ENCODE measurements around the gene EVI2A.
"Not testable (repeated sequence)": the region's sequence is repeated elsewhere in the genome, so short reads cannot be mapped to it uniquely, and the experiment has no call there.

Gene EVI2A, protein sequence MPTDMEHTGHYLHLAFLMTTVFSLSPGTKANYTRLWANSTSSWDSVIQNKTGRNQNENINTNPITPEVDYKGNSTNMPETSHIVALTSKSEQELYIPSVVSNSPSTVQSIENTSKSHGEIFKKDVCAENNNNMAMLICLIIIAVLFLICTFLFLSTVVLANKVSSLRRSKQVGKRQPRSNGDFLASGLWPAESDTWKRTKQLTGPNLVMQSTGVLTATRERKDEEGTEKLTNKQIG

DNA sequence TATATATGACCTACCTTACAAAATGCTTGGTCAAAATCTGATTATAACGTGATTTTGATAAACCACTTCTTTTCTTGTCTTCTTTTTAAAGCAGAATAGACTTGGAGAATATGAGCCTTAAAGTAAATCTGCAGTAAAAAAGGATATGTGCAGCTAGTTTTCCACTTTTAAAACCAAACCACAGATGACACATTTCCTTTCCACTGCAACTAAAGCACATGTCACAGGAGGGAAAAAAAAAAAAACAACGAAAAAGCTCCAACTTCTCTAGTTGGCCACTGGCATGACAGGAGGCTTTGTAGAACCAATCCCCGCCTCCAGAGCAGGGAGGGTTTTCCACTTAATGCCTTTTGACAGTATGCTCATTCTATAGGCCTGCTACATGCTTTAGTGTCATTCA lies at the start of gene EVI2A:
Gene EVI2A (minus strand): TSS at position 142 of the 400 bp plus-strand sequence. CDS start 2,609 bp downstream, outside the sequence.
- no peak within 1 kb of the TSS for H3K9ac ChIP-seq (ENCODE audit: low read depth, low read length)

DNA sequence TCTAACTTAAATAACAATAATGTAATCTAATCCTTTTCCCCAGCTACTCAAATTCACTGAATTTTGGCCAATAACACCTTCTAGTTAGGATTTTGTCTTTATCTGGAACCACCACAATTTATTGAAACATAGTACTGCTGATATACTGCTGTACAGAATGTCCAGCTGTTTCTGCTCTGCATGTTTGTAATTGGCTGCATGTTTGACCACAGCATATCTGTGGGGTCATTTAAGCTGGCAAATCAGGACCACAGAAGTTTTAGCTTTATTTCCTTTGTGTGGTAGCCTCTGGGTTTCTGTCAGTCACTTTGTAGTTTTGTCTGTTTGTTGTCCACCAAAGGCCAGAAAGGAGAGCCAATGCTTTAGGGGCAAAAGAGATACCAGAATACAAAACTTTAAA lies 47.8 kb upstream of the EVI2A start:
- no peak overlapping the region for H3K9ac ChIP-seq (ENCODE audit: low read depth, low read length)
- H3K4me3 ChIP-seq (ENCODE audit: low read depth, low read length): no peak overlapping the region
- no peaks in the 10 kb centered on the region for H3K36me3 ChIP-seq (ENCODE audit: control insufficient read depth, insufficient read depth, low read length)
- no peaks in the 10 kb centered on the region for H3K4me1 ChIP-seq (ENCODE audit: control insufficient read depth, insufficient read depth, low read length)
- no peaks in the 10 kb centered on the region for H3K9me3 ChIP-seq (ENCODE audit: control insufficient read depth, insufficient read depth, low read length)
- H3K27me3 ChIP-seq (ENCODE audit: control insufficient read depth, insufficient read depth, low read length): no peaks in the 10 kb centered on the region

More for the DNA sequence above, at the start of gene EVI2A:
- Histone ChIP-seq H3K4me1 (ENCODE audit: control insufficient read depth, insufficient read depth, low read length) (no peaks in the 10 kb centered on the region), H3K36me3 (ENCODE audit: control insufficient read depth, insufficient read depth, low read length) (no peaks in the 10 kb centered on the region), H3K4me3 (ENCODE audit: low read depth, low read length) (no peak within 1 kb of the TSS), H3K27me3 (ENCODE audit: control insufficient read depth, insufficient read depth, low read length) (no peaks in the 10 kb centered on the region), H3K9me3 (ENCODE audit: control insufficient read depth, insufficient read depth, low read length) (no peaks in the 10 kb centered on the region)

DNA sequence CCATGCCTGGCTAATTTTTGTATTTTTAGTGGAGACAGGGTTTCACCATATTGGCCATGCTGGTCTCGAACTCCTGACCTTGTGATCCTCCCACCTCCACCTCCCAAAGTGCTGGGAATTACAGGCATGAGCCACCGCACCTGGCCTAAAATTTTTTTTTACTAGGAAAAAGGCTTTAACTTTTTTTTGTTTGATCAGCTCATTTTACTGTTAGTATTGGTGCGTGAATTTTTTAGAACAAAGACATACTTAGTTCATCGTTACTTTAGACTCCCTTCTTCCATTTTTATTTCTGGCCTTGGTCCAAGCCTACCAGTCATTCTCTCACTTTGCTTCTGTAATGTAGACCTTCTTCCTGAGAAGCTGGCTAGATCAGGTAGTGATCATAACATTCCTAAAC lies 44.7 kb upstream of the EVI2A start:
- Histone ChIP-seq H3K27me3 (ENCODE audit: control insufficient read depth, insufficient read depth, low read length) (no peaks in the 10 kb centered on the region), H3K4me1 (ENCODE audit: control insufficient read depth, insufficient read depth, low read length) (no peaks in the 10 kb centered on the region)

DNA sequence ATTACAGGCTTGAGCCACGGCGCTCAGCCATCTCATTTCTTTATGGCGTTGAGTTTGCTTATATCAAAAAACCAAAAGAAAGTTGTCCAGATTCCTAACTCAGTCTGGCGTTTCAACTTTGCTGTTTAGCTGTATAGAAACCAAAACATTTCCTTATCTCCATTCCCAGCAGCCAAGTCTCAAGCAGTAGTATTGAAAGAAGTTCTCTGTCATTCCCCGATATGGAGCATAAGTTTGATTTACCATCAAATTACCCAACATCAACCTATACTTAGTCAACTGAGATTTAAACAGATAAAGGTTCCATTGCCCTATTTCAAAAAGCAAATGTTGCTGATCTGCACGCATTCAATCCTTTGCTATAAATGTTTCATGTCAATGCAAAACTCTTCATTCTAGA lies 42.6 kb upstream of the EVI2A start:
- Histone ChIP-seq H3K36me3 (ENCODE audit: control insufficient read depth, insufficient read depth, low read length) (no peaks in the 10 kb centered on the region), H3K27me3 (ENCODE audit: control insufficient read depth, insufficient read depth, low read length) (no peaks in the 10 kb centered on the region), H3K9ac (ENCODE audit: low read depth, low read length) (no peak overlapping the region), H3K9me3 (ENCODE audit: control insufficient read depth, insufficient read depth, low read length) (no peaks in the 10 kb centered on the region), H3K4me3 (ENCODE audit: low read depth, low read length) (no peak overlapping the region), H3K4me1 (ENCODE audit: control insufficient read depth, insufficient read depth, low read length) (no peaks in the 10 kb centered on the region)

More for the DNA sequence above, 44.7 kb upstream of the EVI2A start:
- Histone ChIP-seq H3K9ac (ENCODE audit: low read depth, low read length) (no peak overlapping the region), H3K36me3 (ENCODE audit: control insufficient read depth, insufficient read depth, low read length) (no peaks in the 10 kb centered on the region), H3K9me3 (ENCODE audit: control insufficient read depth, insufficient read depth, low read length) (no peaks in the 10 kb centered on the region), H3K4me3 (ENCODE audit: low read depth, low read length) (no peak overlapping the region)

DNA sequence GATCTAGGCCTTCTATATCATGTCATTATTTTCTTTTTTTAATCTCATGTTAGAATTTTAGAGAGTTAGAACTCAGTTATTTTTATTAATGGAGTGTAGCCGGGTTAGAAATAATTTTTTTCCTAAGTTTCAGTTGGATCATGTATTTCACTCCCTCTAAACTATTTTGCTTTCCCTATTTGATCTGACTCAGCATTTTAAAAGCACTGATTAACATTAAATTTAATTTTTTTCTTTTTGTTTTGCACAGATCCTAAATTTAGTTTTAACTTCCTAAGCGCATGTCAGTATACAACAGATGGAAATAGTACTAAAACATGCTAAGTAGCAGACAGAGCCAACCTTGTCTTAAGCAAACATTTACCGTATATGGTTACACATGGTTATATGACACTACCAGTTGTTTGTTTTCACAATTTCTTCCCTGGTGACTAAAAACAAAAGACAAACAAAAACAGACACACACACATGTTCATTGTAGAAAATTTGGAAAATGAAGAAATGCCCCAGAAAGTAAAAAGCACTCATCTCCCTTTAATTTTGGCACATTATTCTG lies 36.5 kb upstream of the EVI2A start:
- Histone ChIP-seq H3K4me1 (ENCODE audit: control insufficient read depth, insufficient read depth, low read length) (no peaks in the 10 kb centered on the region), H3K27me3 (ENCODE audit: control insufficient read depth, insufficient read depth, low read length) (no peaks in the 10 kb centered on the region), H3K4me3 (ENCODE audit: low read depth, low read length) (no peak overlapping the region), H3K36me3 (ENCODE audit: control insufficient read depth, insufficient read depth, low read length) (no peaks in the 10 kb centered on the region), H3K9ac (ENCODE audit: low read depth, low read length) (no peak overlapping the region), H3K9me3 (ENCODE audit: control insufficient read depth, insufficient read depth, low read length) (no peaks in the 10 kb centered on the region)

DNA sequence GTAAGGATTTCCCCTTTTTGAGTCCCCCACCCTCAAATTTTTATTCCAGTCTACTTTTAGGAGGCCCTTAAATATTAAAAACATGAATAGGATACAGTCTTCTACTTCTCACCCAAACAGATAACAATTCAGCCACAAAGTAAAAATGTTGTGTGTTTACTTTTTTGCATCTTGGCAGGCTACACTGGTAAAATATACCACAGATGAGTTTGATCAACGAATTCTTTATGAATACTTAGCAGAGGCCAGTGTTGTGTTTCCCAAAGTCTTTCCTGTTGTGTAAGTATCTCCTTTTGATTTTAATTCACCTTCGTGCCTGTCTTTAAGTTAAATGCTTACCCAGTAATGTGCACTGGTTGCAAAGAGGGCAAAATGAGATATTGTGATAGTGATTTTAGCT lies 35.7 kb upstream of the EVI2A start:
- no peaks in the 10 kb centered on the region for H3K27me3 ChIP-seq (ENCODE audit: control insufficient read depth, insufficient read depth, low read length)
- no peak overlapping the region for H3K4me3 ChIP-seq (ENCODE audit: low read depth, low read length)
- no peaks in the 10 kb centered on the region for H3K4me1 ChIP-seq (ENCODE audit: control insufficient read depth, insufficient read depth, low read length)
- H3K9me3 ChIP-seq (ENCODE audit: control insufficient read depth, insufficient read depth, low read length): no peaks in the 10 kb centered on the region
- H3K9ac ChIP-seq (ENCODE audit: low read depth, low read length): no peak overlapping the region
- H3K36me3 ChIP-seq (ENCODE audit: control insufficient read depth, insufficient read depth, low read length): no peaks in the 10 kb centered on the region

DNA sequence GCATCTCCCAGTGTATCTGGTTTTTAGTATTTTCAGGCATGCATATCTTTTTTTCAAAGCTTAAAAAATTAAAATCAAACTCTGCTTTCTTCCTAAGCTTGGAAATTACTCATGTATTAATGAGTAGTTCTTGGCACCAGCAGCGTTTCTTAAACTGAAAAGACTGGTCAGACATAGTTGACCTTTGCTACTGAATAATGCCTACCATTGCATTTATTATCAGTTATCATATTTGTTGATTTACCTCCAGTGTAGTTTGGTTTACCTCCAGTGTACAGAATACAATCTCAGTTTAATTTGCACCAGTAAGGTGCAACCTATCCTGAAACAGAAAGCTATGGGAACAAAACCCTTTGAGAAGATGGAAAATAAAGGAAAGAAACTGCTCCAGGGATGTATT lies 34.5 kb upstream of the EVI2A start:
- Histone ChIP-seq H3K36me3 (ENCODE audit: control insufficient read depth, insufficient read depth, low read length) (no peaks in the 10 kb centered on the region), H3K27me3 (ENCODE audit: control insufficient read depth, insufficient read depth, low read length) (no peaks in the 10 kb centered on the region), H3K9me3 (ENCODE audit: control insufficient read depth, insufficient read depth, low read length) (no peaks in the 10 kb centered on the region), H3K4me1 (ENCODE audit: control insufficient read depth, insufficient read depth, low read length) (no peaks in the 10 kb centered on the region), H3K4me3 (ENCODE audit: low read depth, low read length) (no peak overlapping the region), H3K9ac (ENCODE audit: low read depth, low read length) (no peak overlapping the region)

DNA sequence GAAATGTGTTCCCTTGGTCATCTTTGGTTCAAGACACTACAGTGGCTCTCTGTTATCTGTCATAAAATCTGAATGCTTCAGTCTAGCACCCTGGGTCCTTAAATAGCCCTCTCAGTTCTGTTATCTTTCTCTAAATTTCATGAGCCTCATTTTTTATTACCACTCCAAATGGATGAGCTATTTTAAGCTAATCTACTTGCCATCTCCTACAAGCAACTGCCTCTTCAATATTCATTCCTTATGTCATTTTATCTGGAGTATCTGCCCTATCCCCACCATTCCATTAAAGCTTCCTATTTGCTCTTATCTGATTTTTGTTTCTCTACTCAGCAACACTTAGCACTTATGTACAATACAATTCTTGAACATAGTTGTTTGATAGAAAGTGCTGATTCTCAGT lies 28.0 kb upstream of the EVI2A start:
- Histone ChIP-seq H3K9ac (ENCODE audit: low read depth, low read length) (no peak overlapping the region), H3K27me3 (ENCODE audit: control insufficient read depth, insufficient read depth, low read length) (no peaks in the 10 kb centered on the region), H3K36me3 (ENCODE audit: control insufficient read depth, insufficient read depth, low read length) (no peaks in the 10 kb centered on the region), H3K9me3 (ENCODE audit: control insufficient read depth, insufficient read depth, low read length) (no peaks in the 10 kb centered on the region), H3K4me1 (ENCODE audit: control insufficient read depth, insufficient read depth, low read length) (no peaks in the 10 kb centered on the region), H3K4me3 (ENCODE audit: low read depth, low read length) (no peak overlapping the region)

DNA sequence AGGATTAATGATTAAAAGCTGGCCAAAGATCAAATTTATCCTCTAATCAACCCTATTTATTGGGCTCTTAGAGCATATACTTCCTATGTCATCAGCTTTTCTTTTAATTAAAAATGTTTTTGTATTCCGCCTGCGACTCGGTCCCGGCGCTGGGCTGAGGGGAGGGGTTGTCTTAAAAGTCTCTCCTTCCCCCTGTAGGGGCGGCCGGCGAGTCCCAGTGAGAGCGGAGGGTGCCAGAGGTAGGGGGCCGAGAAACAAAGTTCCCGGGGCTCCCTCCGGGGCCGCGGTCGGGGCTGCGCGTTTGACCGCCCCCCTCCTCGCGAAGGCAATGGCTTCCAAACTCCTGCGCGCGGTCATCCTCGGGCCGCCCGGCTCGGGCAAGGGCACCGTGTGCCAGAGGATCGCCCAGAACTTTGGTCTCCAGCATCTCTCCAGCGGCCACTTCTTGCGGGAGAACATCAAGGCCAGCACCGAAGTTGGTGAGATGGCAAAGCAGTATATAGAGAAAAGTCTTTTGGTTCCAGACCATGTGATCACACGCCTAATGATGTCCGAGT lies 23.8 kb upstream of the EVI2A start:
- not testable (repeated sequence) for H3K9me3 ChIP-seq (ENCODE audit: control insufficient read depth, insufficient read depth, low read length); H3K4me1 ChIP-seq (ENCODE audit: control insufficient read depth, insufficient read depth, low read length); H3K27me3 ChIP-seq (ENCODE audit: control insufficient read depth, insufficient read depth, low read length); H3K36me3 ChIP-seq (ENCODE audit: control insufficient read depth, insufficient read depth, low read length); H3K4me3 ChIP-seq (ENCODE audit: low read depth, low read length); H3K9ac ChIP-seq (ENCODE audit: low read depth, low read length)

DNA sequence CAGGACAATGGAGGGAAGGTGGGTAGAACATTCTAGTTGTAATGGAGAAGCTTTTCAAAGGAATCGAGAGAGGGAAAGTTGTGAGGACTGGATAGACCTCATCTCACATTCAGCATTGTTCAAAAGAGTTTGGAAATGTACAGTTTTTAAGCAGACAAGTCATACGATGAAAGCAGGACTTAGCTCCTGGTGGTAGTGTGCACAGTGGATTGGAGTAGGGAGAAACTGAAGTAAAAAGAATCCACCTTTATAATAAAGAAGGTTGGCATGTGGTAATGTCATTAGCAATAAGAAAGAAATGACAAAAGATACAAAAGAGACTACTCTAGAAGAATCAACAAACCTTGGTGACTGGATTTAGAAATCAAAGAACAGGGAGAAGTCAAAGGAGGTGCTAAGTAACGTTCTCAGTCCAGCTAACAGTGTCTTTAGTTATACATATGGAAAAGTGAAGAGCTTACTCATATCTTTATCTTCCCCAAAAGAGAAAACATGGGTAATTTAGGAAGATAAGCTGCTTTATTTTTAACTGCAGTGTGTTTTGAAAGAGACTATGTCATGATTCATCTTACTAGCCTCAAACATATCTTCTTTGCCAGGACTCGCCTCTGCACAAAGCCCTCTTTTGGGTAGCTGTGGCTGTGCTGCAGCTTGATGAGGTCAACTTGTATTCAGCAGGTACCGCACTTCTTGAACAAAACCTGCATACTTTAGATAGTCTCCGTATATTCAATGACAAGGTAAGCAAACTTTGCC lies 18.7 kb upstream of the EVI2A start:
- Histone ChIP-seq H3K9me3 (ENCODE audit: control insufficient read depth, insufficient read depth, low read length) (no peaks in the 10 kb centered on the region), H3K9ac (ENCODE audit: low read depth, low read length) (no peak overlapping the region), H3K27me3 (ENCODE audit: control insufficient read depth, insufficient read depth, low read length) (no peaks in the 10 kb centered on the region), H3K4me3 (ENCODE audit: low read depth, low read length) (no peak overlapping the region), H3K4me1 (ENCODE audit: control insufficient read depth, insufficient read depth, low read length) (peaks cover 3% of the 10 kb centered on the region), H3K36me3 (ENCODE audit: control insufficient read depth, insufficient read depth, low read length) (no peaks in the 10 kb centered on the region)

DNA sequence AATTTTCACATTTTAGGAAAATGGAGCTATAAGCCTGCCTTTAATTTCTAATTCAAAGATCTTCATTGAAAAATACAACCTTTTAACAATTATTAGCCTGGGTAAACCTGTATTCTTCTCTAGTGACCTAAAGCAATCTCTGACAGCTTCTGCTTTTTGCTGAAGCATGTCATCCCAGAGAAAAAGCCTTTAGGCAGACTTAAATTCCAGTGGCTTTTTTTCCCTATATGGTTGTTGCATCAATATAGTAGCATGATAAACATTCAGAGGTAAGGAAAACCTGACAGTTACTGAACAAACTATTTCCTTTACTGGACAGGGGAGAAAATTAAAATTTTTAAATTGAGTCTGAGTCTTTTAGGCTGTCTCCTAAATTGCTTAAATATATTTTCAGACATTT lies 7.8 kb upstream of the EVI2A start:
- no peak overlapping the region for H3K4me3 ChIP-seq (ENCODE audit: low read depth, low read length)
- no peaks in the 10 kb centered on the region for H3K9me3 ChIP-seq (ENCODE audit: control insufficient read depth, insufficient read depth, low read length)
- no peaks in the 10 kb centered on the region for H3K36me3 ChIP-seq (ENCODE audit: control insufficient read depth, insufficient read depth, low read length)
- no peaks in the 10 kb centered on the region for H3K4me1 ChIP-seq (ENCODE audit: control insufficient read depth, insufficient read depth, low read length)
- H3K9ac ChIP-seq (ENCODE audit: low read depth, low read length): no peak overlapping the region
- no peaks in the 10 kb centered on the region for H3K27me3 ChIP-seq (ENCODE audit: control insufficient read depth, insufficient read depth, low read length)

DNA sequence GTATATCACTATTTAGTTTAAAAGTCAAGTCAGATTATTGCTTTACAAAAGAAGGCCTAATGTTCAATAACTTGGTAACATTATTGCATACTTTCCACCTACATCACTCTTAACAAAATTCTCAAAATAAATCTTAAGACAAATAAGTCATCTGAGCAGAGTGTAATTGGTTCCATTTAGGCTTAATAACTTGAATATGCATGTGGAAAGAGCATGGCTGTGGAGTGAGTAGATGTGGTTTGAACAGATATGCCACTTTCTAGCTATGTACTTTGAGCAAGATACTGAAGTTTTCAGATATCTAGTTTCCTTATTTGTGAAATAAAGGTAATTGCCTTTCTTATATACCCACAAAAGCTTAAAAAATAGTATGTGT lies 6.7 kb upstream of the EVI2A start:
- Histone ChIP-seq H3K36me3 (ENCODE audit: control insufficient read depth, insufficient read depth, low read length) (no peaks in the 10 kb centered on the region), H3K27me3 (ENCODE audit: control insufficient read depth, insufficient read depth, low read length) (no peaks in the 10 kb centered on the region), H3K4me3 (ENCODE audit: low read depth, low read length) (no peak overlapping the region), H3K9ac (ENCODE audit: low read depth, low read length) (no peak overlapping the region), H3K4me1 (ENCODE audit: control insufficient read depth, insufficient read depth, low read length) (no peaks in the 10 kb centered on the region), H3K9me3 (ENCODE audit: control insufficient read depth, insufficient read depth, low read length) (no peaks in the 10 kb centered on the region)

Measured in iPS-15b (cell line).